ENCODE measurements around the gene ZNRF2.

DNA sequence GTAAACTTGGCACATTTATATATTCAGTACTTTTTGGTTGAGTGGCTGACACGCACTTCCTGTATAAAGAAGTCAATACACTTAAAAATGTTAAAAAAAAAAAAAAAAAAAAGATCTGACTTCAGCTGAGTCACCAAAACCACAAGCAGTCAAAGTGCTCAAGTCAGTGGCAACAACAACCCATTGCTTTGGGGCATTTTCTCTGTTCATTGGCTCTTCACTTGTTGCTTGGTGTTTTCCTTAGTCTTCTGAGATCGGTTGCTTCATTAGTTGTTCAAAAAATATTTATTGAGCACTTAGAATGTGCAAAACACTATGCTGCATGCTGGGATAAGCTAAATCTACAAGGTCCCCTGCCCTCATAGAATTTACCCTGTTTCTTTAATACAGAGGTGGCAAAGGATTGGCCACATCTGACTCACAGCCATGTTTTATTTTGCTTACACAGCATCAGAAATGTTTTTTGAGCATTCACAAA is 63.7 kb downstream of the ZNRF2 start:
- TF ChIP-seq, protein P1, sequence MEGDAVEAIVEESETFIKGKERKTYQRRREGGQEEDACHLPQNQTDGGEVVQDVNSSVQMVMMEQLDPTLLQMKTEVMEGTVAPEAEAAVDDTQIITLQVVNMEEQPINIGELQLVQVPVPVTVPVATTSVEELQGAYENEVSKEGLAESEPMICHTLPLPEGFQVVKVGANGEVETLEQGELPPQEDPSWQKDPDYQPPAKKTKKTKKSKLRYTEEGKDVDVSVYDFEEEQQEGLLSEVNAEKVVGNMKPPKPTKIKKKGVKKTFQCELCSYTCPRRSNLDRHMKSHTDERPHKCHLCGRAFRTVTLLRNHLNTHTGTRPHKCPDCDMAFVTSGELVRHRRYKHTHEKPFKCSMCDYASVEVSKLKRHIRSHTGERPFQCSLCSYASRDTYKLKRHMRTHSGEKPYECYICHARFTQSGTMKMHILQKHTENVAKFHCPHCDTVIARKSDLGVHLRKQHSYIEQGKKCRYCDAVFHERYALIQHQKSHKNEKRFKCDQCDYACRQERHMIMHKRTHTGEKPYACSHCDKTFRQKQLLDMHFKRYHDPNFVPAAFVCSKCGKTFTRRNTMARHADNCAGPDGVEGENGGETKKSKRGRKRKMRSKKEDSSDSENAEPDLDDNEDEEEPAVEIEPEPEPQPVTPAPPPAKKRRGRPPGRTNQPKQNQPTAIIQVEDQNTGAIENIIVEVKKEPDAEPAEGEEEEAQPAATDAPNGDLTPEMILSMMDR (IDR thresholded peaks at IDR 0.05; ENCODE audit: insufficient read depth, low read length, poor library complexity, severe bottlenecking): no peak
- TF ChIP-seq EZH2phosphoT487 (conservative IDR thresholded peaks at IDR 0.05; ENCODE audit: low read length): no peak

Data from SU-DHL-6 (cell line).